Kidney epithelial cell (primary cell): Measurements from ENCODE around the gene ZSCAN1. TPM values are rescaled to one million over a fixed set of nuclear protein-coding genes. Genes with fewer than 3 reads are reported as not detected.

ENCODE experiments used
- DNase-seq: peaks from one replicate; pipeline ENCODE4 v3.0.0-alpha.2; 2010; ENCODE audit warnings: low read depth
- H3K27me3 ChIP-seq: 2 replicates; pipeline ENCODE4 v1.6.0; 2011; ENCODE audit warnings: low read length; ENCODE audit not compliant: control insufficient read depth, insufficient read depth
- H3K36me3 ChIP-seq: 2 replicates; pipeline ENCODE4 v1.5.1; 2011; ENCODE audit warnings: low read length; ENCODE audit not compliant: control insufficient read depth, insufficient read depth
- H3K4me3 ChIP-seq: 2 replicates; pipeline ENCODE4 v1.5.1; 2011; ENCODE audit warnings: low read depth, mild to moderate bottlenecking, control low read depth, low read length
- CTCF ChIP-seq: IDR thresholded peaks from 2 replicates; pipeline ENCODE4 v1.5.1; 2011; ENCODE audit warnings: mild to moderate bottlenecking, moderate library complexity, low read length, control low read depth, inconsistent platforms; ENCODE audit not compliant: insufficient read depth, poor library complexity, severe bottlenecking
- total RNA-seq: library from RNA; depleted of rRNA; stranded (reverse); fragments of >200 nt; gene quantifications from 2 replicates; pipeline ENCODE4 v1.2.3, GENCODE V29; 2015

ZSCAN1 gene
- total RNA-seq, 1 donor from 2014 or later, result not detected

DNA sequence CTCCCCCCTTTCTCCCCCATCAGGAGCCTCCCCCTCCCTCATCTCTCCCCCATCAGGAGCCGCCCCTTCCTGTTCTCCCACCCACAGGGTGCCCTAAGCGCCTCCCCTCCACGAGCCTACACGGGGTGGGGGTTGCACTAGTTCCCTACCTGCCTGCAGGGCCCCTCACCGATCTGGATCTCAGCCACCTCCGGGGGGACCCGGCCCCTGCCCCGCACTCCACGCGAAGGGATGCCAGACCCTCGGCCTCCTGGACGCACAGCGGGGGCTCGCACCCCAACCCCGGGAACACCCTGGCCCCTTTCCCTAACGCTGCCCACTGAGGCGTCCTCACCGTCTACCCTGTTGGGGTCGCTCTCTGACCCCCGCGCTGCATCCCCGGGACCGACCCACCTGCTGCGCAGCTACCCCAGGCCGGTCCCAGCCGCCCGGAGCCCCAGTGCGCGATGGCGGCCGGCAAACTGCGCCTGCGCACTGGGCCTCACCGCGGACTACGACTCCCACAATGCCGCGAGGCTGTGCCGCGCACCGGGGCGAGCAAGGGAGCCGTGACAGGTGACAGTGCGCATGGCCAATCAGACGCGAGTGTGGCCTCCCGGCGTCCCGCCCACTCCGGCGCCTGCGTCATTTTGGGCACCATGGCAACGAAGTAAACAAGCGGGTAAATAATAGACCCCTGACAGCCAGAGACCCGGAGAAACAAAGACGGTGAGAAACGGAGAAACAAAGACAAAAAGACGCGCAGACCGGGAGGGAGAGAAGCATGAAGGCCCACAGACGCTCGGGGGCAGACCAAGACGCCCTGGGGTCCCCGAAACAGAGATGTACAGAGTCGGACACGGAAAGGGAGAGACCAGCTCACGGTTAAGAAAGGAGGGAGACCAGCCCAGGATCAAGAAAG is 64.2 kb downstream of the ZSCAN1 start, which contains the start of gene ZSCAN18:
TSS of gene ZSCAN18 (minus strand) at position 451 of the 901 bp plus-strand sequence. CDS start 7,964 bp downstream, outside the sequence.
- H3K36me3 ChIP-seq, result peaks cover 2% of the 10 kb centered on the region

DNA sequence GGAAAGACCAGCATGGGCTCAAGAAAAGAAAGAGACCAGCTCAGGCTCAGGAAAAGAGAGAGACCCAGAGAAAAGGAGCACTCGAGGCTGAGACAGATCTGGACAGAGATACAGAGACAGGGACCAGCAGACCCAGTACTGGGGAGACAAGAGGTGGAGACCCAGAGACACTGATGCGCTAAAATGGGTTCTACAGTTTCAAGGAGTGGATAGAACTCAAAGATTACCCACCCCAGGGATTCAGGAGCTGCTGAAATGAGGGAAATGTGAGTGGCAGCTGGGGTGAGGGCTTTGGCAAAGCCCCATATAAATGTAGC is 64.8 kb downstream of the ZSCAN1 start:
- no peak for DNase-seq
- peak overlapping the region; percentile 54 for H3K4me3 ChIP-seq
- H3K27me3 ChIP-seq, result no peaks in the 10 kb centered on the region
- peaks cover 2% of the 10 kb centered on the region for H3K36me3 ChIP-seq
- TF ChIP-seq CTCF, result no peak

More for the DNA sequence above, 64.2 kb downstream of the ZSCAN1 start, which contains the start of gene ZSCAN18:
- Histone ChIP-seq H3K27me3 (no peaks in the 10 kb centered on the region), H3K4me3 (peak within 1 kb of the TSS; percentile 84)
- TF ChIP-seq CTCF, result no peak
- DNase-seq, result peak; percentile 80

Other genes starting within 250 kb of the ZSCAN1 start
- gene ZNF552, start 219.1 kb upstream of the ZSCAN1 start, total RNA-seq, result 7.9 and 8.2 TPM in 2 replicates
- 15.3 and 16.3 TPM in 2 replicates for gene ZNF587B, start 203.7 kb upstream of the ZSCAN1 start, total RNA-seq
- 15.8 and 19.3 TPM in 2 replicates for gene ZNF587, start 184.2 kb upstream of the ZSCAN1 start, total RNA-seq
- gene ZNF814, start 145.0 kb upstream of the ZSCAN1 start, total RNA-seq, result 9.9 and 19.3 TPM in 2 replicates
- gene ZNF417, start 117.4 kb upstream of the ZSCAN1 start, total RNA-seq, result 7.3 and 12.3 TPM in 2 replicates
- 1.9 and 2.6 TPM in 2 replicates for gene ZNF418, start 98.6 kb upstream of the ZSCAN1 start, total RNA-seq
- 3.1 and 8.0 TPM in 2 replicates for gene ZNF256, start 86.3 kb upstream of the ZSCAN1 start, total RNA-seq
- 0.17 TPM in 1 of 2 replicates, not detected in the other for gene C19orf18, start 59.5 kb upstream of the ZSCAN1 start, total RNA-seq
- gene ZNF606, start 31.2 kb upstream of the ZSCAN1 start, total RNA-seq, result 14.4 and 17.0 TPM in 2 replicates
- gene ZNF135, start 25.3 kb downstream of the ZSCAN1 start, total RNA-seq, result 4.6 and 5.1 TPM in 2 replicates
- 64.9 and 79.3 TPM in 2 replicates for gene ZSCAN18, start 64.2 kb downstream of the ZSCAN1 start, total RNA-seq
- 5.7 and 10.5 TPM in 2 replicates for gene ZNF329, start 116.8 kb downstream of the ZSCAN1 start, total RNA-seq
- 16.8 and 25.3 TPM in 2 replicates for gene ZNF274, start 149.0 kb downstream of the ZSCAN1 start, total RNA-seq
- gene ZNF544, start 194.9 kb downstream of the ZSCAN1 start, total RNA-seq, result 34.4 and 40.6 TPM in 2 replicates
- gene ZNF8, start 244.9 kb downstream of the ZSCAN1 start, total RNA-seq, result 7.1 and 9.4 TPM in 2 replicates